Measurements from ENCODE around the gene POLN. TPM values are rescaled to one million over a fixed set of nuclear protein-coding genes. Genes with fewer than 3 reads are reported as not detected.

POLN gene
- total and polyA plus RNA-seq, 2 donors from 2014 or later, result 1.3 to 3.8 TPM

DNA sequence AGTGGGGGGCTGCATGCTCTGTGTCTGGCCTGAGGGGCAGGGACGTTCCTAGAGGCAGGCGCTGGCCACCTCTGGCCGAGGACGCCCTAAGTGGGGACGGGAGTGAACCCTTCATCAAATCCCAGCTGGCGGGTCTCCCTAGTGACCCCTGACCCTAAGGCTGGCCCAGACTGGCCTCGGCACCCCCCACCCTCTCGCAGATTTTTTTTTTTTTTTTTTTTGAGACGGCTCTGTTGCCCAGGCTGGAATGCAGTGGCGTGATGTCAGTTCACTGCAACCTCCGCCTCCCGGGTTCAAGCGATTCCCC, 21.0 kb upstream of the POLN start:
- no peaks in the 10 kb centered on the region for H3K9me3 ChIP-seq (ENCODE audit: control insufficient read depth in 2 of 3, insufficient read depth in 1 of 3, low read length in 3 of 3)
- TF ChIP-seq, protein P1, sequence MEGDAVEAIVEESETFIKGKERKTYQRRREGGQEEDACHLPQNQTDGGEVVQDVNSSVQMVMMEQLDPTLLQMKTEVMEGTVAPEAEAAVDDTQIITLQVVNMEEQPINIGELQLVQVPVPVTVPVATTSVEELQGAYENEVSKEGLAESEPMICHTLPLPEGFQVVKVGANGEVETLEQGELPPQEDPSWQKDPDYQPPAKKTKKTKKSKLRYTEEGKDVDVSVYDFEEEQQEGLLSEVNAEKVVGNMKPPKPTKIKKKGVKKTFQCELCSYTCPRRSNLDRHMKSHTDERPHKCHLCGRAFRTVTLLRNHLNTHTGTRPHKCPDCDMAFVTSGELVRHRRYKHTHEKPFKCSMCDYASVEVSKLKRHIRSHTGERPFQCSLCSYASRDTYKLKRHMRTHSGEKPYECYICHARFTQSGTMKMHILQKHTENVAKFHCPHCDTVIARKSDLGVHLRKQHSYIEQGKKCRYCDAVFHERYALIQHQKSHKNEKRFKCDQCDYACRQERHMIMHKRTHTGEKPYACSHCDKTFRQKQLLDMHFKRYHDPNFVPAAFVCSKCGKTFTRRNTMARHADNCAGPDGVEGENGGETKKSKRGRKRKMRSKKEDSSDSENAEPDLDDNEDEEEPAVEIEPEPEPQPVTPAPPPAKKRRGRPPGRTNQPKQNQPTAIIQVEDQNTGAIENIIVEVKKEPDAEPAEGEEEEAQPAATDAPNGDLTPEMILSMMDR (IDR thresholded peaks at IDR 0.05; ENCODE audit: borderline replicate concordance, extremely low read depth, insufficient read depth), result no peak
- DNase-seq (no peak), FAIRE-seq (no peak)
- peak overlapping the region in 1 of 3 donors; percentile 77 for H3K9ac ChIP-seq (ENCODE audit: low read length in 3 of 3)
- no peaks in the 10 kb centered on the region for H3K36me3 ChIP-seq (ENCODE audit: control insufficient read depth in 2 of 3, insufficient read depth in 3 of 3, low read length in 3 of 3)
- peak overlapping the region; percentile 26 to 66 (median 57) for H3K4me3 ChIP-seq (ENCODE audit: low read length in 3 of 3)
- intact Hi-C loops (cut with DNase I), result no loop called here
- H3K27me3 ChIP-seq (ENCODE audit: control insufficient read depth, insufficient read depth, low read length), result no peaks in the 10 kb centered on the region
- H3K4me1 ChIP-seq (ENCODE audit: control insufficient read depth in 2 of 3, insufficient read depth in 2 of 3, low read depth in 1 of 3, low read length in 3 of 3), result peaks cover 0 to 51% (median 10%) of the 10 kb centered on the region in 3 donors
- H3K27ac ChIP-seq (ENCODE audit: low read depth in 2 of 2, low read length in 2 of 2), result peak overlapping the region; percentile 88 to 90

DNA sequence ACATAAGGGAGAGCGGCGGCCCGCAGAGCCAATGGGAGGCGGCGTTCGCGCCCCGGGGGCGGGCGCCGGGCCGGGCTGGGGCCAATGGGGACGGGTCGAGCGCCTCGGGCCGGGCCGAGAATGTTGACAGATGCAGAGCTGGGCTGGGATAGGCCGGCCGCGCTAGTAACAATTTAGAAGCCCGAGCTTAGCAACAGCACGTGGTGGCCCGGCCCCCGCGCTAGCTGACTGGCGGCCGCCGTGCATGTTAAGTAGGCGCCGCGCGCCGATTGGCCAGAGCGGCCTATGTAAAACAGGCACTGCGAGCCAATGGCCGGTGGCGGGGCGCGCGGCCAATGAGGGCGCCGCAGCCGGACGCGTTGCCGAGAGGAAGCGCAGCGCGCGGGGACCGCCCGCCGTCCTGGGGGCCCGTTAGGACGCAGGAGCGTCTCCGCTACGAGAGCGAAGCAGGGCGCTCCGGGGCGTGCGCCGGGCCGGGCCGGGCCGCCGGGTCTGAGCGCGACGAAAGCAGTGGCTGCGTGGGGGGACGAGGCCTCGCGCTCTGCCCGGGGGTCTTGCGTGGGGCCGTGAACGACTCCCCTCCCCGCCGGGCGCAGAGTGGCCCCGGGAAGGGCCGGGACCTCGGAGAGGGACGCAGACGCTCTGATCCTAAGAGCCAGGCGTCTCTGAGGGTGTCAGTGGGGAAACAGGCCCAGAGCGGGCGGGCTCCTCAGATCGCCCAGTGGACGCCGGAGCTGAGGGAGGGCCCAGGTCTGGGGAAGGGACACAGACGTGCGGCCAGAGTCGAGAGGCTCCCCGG, 20.4 kb upstream of the POLN start:
- Histone ChIP-seq H3K4me3 (ENCODE audit: low read length in 3 of 3) (peak overlapping the region; percentile 26 to 66 (median 57)), H3K4me1 (ENCODE audit: control insufficient read depth in 2 of 3, insufficient read depth in 2 of 3, low read depth in 1 of 3, low read length in 3 of 3) (peaks cover 0 to 57% (median 10%) of the 10 kb centered on the region in 3 donors), H3K9me3 (ENCODE audit: control insufficient read depth in 2 of 3, insufficient read depth in 1 of 3, low read length in 3 of 3) (no peaks in the 10 kb centered on the region), H3K27me3 (ENCODE audit: control insufficient read depth, insufficient read depth, low read length) (no peaks in the 10 kb centered on the region), H3K36me3 (ENCODE audit: control insufficient read depth in 2 of 3, insufficient read depth in 3 of 3, low read length in 3 of 3) (no peaks in the 10 kb centered on the region), H3K9ac (ENCODE audit: low read length in 3 of 3) (peak overlapping the region in 1 of 3 donors; percentile 77), H3K27ac (ENCODE audit: low read depth in 2 of 2, low read length in 2 of 2) (peak overlapping the region; percentile 88 to 90)
- TF ChIP-seq, protein P1 (IDR thresholded peaks at IDR 0.05; ENCODE audit: borderline replicate concordance, extremely low read depth, insufficient read depth), result no peak
- intact Hi-C loops (cut with DNase I), result no loop called here
- FAIRE-seq, result peak; percentile 69
- DNase-seq, result peak; percentile 99 to 100 (median 99)

DNA sequence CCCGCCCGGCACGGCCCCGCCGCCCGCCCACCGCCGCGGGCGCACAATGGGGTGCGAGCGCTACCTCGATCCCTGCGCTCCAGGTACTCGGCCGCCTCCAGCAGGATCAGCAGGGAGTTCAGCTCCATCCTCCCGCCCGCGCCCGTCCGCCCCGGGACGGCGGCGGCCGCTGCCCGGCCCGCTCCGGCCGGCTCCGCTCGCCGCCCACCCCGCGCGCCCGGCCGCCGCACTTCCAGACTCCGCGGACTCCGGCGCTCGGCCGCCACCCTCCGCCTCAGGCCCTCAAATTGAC, 19.9 kb upstream of the POLN start, which contains the start of gene MXD4:
Gene MXD4, minus strand, starts transcription at position 257 of the 292 bp plus-strand sequence. Its CDS starts 129 bp downstream, at position 128.
- intact Hi-C loops (cut with DNase I), result no loop called here
- no peak for FAIRE-seq

More for the DNA sequence above, 19.9 kb upstream of the POLN start, which contains the start of gene MXD4:
- H3K9me3 ChIP-seq (ENCODE audit: control insufficient read depth in 2 of 3, insufficient read depth in 1 of 3, low read length in 3 of 3), result no peaks in the 10 kb centered on the region
- H3K9ac ChIP-seq (ENCODE audit: low read length in 3 of 3), result peak within 1 kb of the TSS in 1 of 3 donors; percentile 77
- DNase-seq, result no peak
- H3K27ac ChIP-seq (ENCODE audit: low read depth in 2 of 2, low read length in 2 of 2), result peak within 1 kb of the TSS; percentile 88 to 90
- H3K4me3 ChIP-seq (ENCODE audit: low read length in 3 of 3), result peak within 1 kb of the TSS; percentile 28 to 73 (median 59)
- peaks cover 0 to 60% (median 10%) of the 10 kb centered on the region in 3 donors for H3K4me1 ChIP-seq (ENCODE audit: control insufficient read depth in 2 of 3, insufficient read depth in 2 of 3, low read depth in 1 of 3, low read length in 3 of 3)
- TF ChIP-seq, protein P1 (IDR thresholded peaks at IDR 0.05; ENCODE audit: borderline replicate concordance, extremely low read depth, insufficient read depth), result no peak
- no peaks in the 10 kb centered on the region for H3K36me3 ChIP-seq (ENCODE audit: control insufficient read depth in 2 of 3, insufficient read depth in 3 of 3, low read length in 3 of 3)
- no peaks in the 10 kb centered on the region for H3K27me3 ChIP-seq (ENCODE audit: control insufficient read depth, insufficient read depth, low read length)
